NCI-H1930 (cell line): ENCODE measurements around the gene EGLN3.

Experiments
- DNase-seq, 2 experiments: peaks; one replicate each; lab custom pipeline; 2025; lab: John Stamatoyannopoulos, UW

EGLN3 gene

GRCh38 chr14:33910435-33910834, 40.4 kb downstream of the EGLN3 start:
- no peak for DNase-seq

DNA sequence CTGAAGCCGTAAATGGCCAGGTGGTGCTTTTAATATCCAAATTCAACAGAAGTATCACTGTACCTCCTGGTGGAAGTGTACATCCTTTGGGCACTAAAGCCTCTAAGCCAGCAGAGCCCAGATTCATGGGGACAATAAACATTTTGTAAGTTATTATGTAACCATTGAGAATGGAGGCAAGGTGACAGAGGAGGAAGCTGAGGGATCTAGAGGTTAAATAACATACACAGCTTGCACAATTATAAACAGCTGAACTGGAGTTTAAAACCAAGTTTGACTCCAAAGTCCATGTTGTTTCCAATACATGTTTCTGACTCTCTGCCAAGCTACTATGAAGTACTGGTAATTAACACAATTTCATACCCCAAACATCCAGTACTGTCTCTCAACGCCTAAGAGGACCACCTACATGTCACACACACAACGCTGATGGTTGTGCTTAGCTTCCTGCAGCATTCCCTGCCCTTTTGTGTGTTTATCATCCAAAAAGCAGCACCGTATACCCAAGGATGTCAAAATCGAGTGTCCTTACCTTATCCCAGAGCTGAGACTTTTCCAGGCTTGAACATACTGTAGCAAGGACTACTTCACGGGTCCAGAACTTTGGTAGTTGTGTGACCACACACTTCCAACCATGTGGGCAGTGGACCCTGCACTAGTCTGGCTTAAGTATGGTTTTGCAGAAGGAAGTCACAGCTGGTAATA, 41.3 kb downstream of the EGLN3 start:
- DNase-seq, result no peak

- no peak for DNase-seq
Observed at GRCh38 chr14:33908540-33909223, 42.2 kb downstream of the EGLN3 start.

GRCh38 chr14:33906968-33907367, 43.9 kb downstream of the EGLN3 start:
- no peak for DNase-seq

- DNase-seq, result no peak
Observed at GRCh38 chr14:33904609-33905008, 46.3 kb downstream of the EGLN3 start.

- DNase-seq, result no peak
Observed at GRCh38 chr14:33903369-33903768, 47.5 kb downstream of the EGLN3 start.

DNA sequence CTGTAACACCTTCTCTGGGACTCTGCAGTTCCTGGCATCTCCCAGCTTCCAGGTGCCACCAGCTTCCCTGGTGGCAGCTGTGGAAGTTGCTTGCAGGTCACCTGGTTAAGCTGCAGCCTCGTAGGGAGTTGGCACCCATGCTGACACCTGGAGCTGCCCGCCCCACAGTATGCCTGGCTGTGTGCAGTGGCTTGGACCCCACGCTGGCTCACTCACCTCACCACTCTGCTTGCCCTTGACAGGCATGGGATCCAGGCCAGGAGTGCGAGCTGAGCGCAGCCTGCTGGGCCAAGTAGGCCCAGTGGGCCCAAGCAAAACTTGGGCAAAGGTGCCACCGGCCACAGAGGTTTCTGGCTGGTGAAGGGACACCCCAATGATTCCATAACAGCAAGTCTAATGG, 48.5 kb downstream of the EGLN3 start:
- no peak for DNase-seq

GRCh38 chr14:33901426-33902155, 49.3 kb downstream of the EGLN3 start:
- no peak for DNase-seq

- no peak for DNase-seq
Observed at GRCh38 chr14:33900706-33901105, 50.2 kb downstream of the EGLN3 start.

- DNase-seq, result no peak
Observed at GRCh38 chr14:33899723-33900341, 51.0 kb downstream of the EGLN3 start.

GRCh38 chr14:33897878-33898535, 52.9 kb downstream of the EGLN3 start:
- no peak for DNase-seq

DNA sequence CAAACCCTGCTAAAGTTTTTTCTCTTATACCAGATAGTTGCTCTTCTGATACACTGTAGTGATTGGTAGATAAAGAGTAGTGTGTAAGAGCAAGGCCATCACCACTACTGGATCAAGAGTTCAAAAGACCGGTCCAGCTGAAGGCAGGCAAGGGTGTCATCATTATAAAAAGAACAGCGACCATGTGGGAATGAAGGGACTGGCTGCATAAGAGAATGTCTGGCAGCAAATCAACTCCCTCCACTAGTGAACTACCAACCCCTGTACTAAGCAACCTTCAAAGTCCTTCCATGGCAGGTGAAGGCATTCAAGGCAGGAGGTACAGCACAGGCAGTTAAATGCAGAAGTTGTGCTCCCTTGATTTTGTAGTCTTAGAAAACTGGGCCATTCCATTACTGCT, 53.5 kb downstream of the EGLN3 start:
- DNase-seq, result no peak

DNA sequence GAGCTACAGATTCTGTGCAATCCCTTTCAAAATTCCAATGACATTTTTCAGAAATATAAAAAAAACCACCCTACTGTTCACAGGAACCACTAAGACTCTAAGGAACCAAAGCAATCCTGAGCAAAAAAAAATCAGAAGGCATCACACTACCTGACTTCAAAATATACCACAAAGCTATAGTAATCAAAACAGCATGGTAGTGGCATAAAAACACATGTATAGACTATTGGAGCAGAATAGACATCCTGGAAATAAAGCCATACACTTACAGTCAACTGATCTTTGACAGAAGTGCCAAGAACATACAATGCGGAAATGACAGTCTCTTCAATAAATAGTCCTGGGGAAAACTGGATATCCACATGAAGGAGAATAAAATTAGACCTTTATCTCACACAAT, 56.5 kb downstream of the EGLN3 start:
- DNase-seq, result no peak

- DNase-seq, result no peak
Observed at GRCh38 chr14:33891700-33892099, 59.2 kb downstream of the EGLN3 start.

GRCh38 chr14:33884916-33885315, 66.0 kb downstream of the EGLN3 start:
- DNase-seq, result no peak

GRCh38 chr14:33880330-33880729, 70.5 kb downstream of the EGLN3 start:
- no peak for DNase-seq

DNA sequence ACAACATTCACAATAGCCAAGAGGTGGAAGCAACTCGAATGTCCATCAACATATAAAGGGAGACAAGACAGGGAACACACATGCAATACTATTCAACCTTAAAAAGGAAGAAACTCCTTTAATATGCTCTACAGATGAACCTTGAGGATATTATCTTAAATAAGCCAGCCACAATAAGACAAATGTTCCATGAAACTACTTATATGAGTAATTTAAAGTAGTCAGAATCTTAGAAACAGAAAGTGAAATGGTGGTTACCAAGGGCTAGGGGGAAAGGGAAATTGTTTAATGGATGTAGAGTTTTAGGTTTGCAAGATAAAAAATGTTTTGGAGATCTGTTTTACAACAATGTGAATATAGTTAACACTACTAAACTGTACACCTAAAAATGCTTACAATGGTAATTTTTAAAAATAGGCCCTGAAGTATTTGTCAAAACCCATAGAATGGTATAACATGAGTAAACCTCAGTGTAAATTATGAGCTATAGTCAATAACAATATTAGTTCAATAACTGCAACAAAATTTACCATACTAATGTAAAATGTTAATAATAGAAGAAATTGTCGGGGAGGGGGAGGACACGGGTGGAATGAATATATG, 71.1 kb downstream of the EGLN3 start:
- no peak for DNase-seq

- no peak for DNase-seq
Observed at GRCh38 chr14:33876274-33876673, 74.6 kb downstream of the EGLN3 start.
